ENCODE measurements around the gene AADACL4.
"Not testable (repeated sequence)": the region's sequence is repeated elsewhere in the genome, so short reads cannot be mapped to it uniquely, and the experiment has no call there.

Gene AADACL4

GRCh38 chr1:12654004-12654567 lies 10.2 kb downstream of the AADACL4 start:
- no peak for ATAC-seq (ENCODE audit: low read depth)
- no peaks in the 10 kb centered on the region for H3K36me3 ChIP-seq (ENCODE audit: low read depth)
- DNase-seq (ENCODE audit: low spot score): no peak
- no peak overlapping the region for H3K4me3 ChIP-seq (ENCODE audit: severe bottlenecking)
- no peak overlapping the region for H3K27ac ChIP-seq (ENCODE audit: poor library complexity, severe bottlenecking)
- no peaks in the 10 kb centered on the region for H3K4me1 ChIP-seq (ENCODE audit: insufficient read depth, poor library complexity, severe bottlenecking)
- H3K27me3 ChIP-seq (ENCODE audit: insufficient read depth, poor library complexity, severe bottlenecking): no peaks in the 10 kb centered on the region
- TF ChIP-seq CTCF (IDR thresholded peaks at IDR 0.05; ENCODE audit: poor library complexity, severe bottlenecking): no peak
- no peaks in the 10 kb centered on the region for H3K9me3 ChIP-seq (ENCODE audit: severe bottlenecking)

DNA sequence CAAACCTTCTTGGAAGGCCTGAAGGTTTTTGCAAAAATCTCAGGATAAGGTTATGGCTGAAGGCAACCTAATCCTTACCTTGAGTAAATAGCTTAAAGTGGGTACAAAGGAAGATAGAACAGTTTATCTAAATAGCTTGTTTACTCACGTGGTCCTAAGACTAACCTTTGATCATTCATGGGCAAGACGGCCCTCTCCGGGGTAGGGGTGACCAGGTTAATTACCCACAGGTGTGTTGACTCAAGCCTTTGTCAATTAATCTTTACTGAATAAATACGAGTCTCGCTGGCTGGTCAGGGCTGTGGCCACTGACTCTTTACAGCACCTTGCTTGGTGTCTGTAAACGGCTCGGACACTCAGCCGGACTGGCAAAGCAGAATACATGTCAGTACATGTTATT lies 10.8 kb downstream of the AADACL4 start:
- Histone ChIP-seq H3K36me3 (ENCODE audit: low read depth) (no peaks in the 10 kb centered on the region), H3K4me3 (ENCODE audit: severe bottlenecking) (no peak overlapping the region), H3K4me1 (ENCODE audit: insufficient read depth, poor library complexity, severe bottlenecking) (no peaks in the 10 kb centered on the region), H3K27me3 (ENCODE audit: insufficient read depth, poor library complexity, severe bottlenecking) (no peaks in the 10 kb centered on the region), H3K9me3 (ENCODE audit: severe bottlenecking) (no peaks in the 10 kb centered on the region), H3K27ac (ENCODE audit: poor library complexity, severe bottlenecking) (no peak overlapping the region)
- TF ChIP-seq CTCF (IDR thresholded peaks at IDR 0.05; ENCODE audit: poor library complexity, severe bottlenecking): no peak
- no peak for DNase-seq (ENCODE audit: low spot score)
- no peak for ATAC-seq (ENCODE audit: low read depth)

DNA sequence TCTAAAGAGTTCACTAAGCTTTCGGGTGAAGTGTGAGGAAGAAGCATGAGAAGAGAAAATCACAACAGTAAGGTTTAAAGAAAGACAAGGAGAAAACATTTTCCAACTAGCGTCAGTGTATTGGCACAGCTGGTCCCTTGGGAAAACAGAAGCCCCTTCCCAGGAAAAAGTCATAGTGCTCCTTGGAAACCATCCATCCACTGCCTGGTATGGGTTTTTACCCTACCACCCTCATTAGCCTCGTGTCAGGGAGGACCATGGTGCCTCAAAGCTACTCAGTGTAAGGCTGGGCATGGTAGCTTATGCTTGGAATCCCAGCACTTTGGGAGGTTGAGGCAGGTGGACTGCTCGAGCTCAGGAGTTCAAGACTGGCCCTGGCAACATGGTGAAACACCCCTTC lies 12.7 kb downstream of the AADACL4 start:
- TF ChIP-seq CTCF (IDR thresholded peaks at IDR 0.05; ENCODE audit: poor library complexity, severe bottlenecking): no peak
- no peaks in the 10 kb centered on the region for H3K36me3 ChIP-seq (ENCODE audit: low read depth)
- H3K27ac ChIP-seq (ENCODE audit: poor library complexity, severe bottlenecking): no peak overlapping the region
- no peak overlapping the region for H3K4me3 ChIP-seq (ENCODE audit: severe bottlenecking)
- no peak for DNase-seq (ENCODE audit: low spot score)
- H3K27me3 ChIP-seq (ENCODE audit: insufficient read depth, poor library complexity, severe bottlenecking): no peaks in the 10 kb centered on the region
- no peaks in the 10 kb centered on the region for H3K9me3 ChIP-seq (ENCODE audit: severe bottlenecking)
- no peaks in the 10 kb centered on the region for H3K4me1 ChIP-seq (ENCODE audit: insufficient read depth, poor library complexity, severe bottlenecking)
- no peak for ATAC-seq (ENCODE audit: low read depth)

DNA sequence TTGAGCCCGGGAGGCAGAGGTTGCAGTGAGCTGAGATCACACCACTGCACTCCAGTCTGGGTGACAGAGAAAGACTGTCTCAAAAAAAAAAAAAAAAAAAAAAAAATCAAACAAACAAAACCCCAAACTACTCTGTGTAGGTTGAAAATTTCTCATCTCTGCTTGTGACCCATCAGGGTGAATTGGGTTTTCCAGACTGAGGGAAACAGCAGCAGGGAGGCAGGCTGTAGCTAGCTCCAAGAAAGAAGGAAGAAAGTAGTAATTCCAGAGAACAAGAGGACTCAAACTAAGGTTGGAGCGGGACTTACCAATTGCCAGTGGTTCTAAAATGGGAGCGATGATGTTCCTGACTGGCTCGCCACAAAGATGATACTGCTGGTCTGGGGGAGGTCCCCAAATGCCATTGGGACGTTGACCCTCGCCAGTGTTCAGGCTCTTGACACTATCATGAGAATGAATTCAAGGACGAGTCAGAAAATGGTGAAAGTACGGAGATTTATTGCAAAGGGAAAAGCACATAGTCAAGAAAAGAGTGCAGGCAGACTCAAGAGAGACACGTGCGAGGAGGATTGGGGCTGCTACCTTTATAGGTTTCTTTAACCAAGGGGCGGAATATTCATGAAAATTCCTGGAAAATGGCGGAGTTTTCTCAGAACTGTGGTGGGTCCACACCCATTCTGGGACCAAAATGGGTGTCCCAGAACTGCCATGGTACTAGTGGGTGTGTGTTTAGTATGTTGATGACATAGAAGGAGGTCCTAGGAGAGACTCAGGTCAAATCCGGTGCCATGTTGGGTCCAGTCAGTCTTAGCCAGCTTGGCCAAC lies 13.4 kb downstream of the AADACL4 start:
- Histone ChIP-seq H3K27me3 (ENCODE audit: insufficient read depth, poor library complexity, severe bottlenecking) (no peaks in the 10 kb centered on the region), H3K27ac (ENCODE audit: poor library complexity, severe bottlenecking) (no peak overlapping the region), H3K9me3 (ENCODE audit: severe bottlenecking) (no peaks in the 10 kb centered on the region), H3K4me3 (ENCODE audit: severe bottlenecking) (no peak overlapping the region), H3K4me1 (ENCODE audit: insufficient read depth, poor library complexity, severe bottlenecking) (no peaks in the 10 kb centered on the region), H3K36me3 (ENCODE audit: low read depth) (no peaks in the 10 kb centered on the region)
- DNase-seq (ENCODE audit: low spot score) (no peak), ATAC-seq (ENCODE audit: low read depth) (no peak)
- no peak for TF ChIP-seq CTCF (IDR thresholded peaks at IDR 0.05; ENCODE audit: poor library complexity, severe bottlenecking)

DNA sequence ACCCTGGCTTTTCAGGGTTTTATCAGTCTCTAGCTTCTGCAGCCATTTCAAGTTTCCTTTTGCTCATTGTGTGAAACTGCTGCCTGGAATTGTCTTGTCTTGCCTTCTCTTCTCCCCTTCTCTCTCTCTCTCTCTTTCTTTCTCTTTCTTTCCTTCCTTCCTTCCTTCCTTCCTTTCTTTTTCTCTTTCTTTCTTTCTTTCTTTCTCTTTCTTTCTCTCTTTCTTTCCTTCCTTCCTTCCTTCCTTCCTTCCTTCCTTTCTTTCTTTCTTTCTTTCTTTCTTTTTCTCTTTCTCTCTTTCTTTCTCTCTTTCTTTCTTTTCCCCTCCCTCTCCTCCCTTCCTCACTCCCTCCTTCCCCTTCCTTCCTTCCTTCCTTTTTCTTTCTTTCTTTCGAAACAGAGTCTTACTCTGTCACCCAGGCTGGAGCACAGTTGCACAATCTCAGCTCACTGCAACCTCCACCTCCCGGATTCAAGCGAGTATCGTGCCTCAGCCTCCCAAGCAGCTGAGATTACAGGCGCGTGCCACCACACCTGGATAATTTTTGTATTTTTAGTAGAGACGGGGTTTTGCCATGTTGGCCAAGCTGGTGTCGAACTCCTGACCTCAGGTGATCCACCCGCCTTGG lies 14.1 kb downstream of the AADACL4 start:
- not testable (repeated sequence) for ATAC-seq (ENCODE audit: low read depth); H3K9me3 ChIP-seq (ENCODE audit: severe bottlenecking); H3K36me3 ChIP-seq (ENCODE audit: low read depth); H3K4me3 ChIP-seq (ENCODE audit: severe bottlenecking); H3K27ac ChIP-seq (ENCODE audit: poor library complexity, severe bottlenecking); H3K4me1 ChIP-seq (ENCODE audit: insufficient read depth, poor library complexity, severe bottlenecking); H3K27me3 ChIP-seq (ENCODE audit: insufficient read depth, poor library complexity, severe bottlenecking); DNase-seq (ENCODE audit: low spot score)

Measured in RWPE2 (cell line).